KOPT-K1 (cell line): ENCODE data around the gene NDUFB2.
"Not testable (repeated sequence)": the region's sequence is repeated elsewhere in the genome, so short reads cannot be mapped to it uniquely, and the experiment has no call there.

Source experiments
- H3K27ac ChIP-seq: fragments of 200-600 bp; sonication (generic); 2 replicates; pipeline ENCODE4 v1.5.1; 2016; ENCODE audit warnings: antibody characterized with exemption, mild to moderate bottlenecking, low read depth, low read length; ENCODE audit not compliant: poor library complexity, severe bottlenecking
- H3K36me3 ChIP-seq: fragments of 200-600 bp; sonication (generic); 2 replicates; pipeline ENCODE4 v1.5.1; 2017; ENCODE audit warnings: antibody characterized with exemption, mild to moderate bottlenecking, low read length, moderate library complexity; ENCODE audit not compliant: insufficient read depth
- H3K9me3 ChIP-seq: fragments of 200-600 bp; sonication (generic); 2 replicates; pipeline ENCODE4 v1.5.1; 2017; ENCODE audit warnings: antibody characterized with exemption, low read length, mild to moderate bottlenecking; ENCODE audit not compliant: insufficient read depth, poor library complexity, severe bottlenecking

The NDUFB2 gene

GRCh38 chr7:140678081-140678815, 18.3 kb upstream of the NDUFB2 start:
- Histone ChIP-seq H3K9me3 (no peaks in the 10 kb centered on the region), H3K36me3 (peaks cover 79% of the 10 kb centered on the region), H3K27ac (no peak overlapping the region)

GRCh38 chr7:140678816-140679130, 17.7 kb upstream of the NDUFB2 start:
- peaks cover 84% of the 10 kb centered on the region for H3K36me3 ChIP-seq
- no peaks in the 10 kb centered on the region for H3K9me3 ChIP-seq
- no peak overlapping the region for H3K27ac ChIP-seq

GRCh38 chr7:140679186-140679585, 17.3 kb upstream of the NDUFB2 start:
- Histone ChIP-seq H3K9me3 (no peaks in the 10 kb centered on the region), H3K27ac (no peak overlapping the region), H3K36me3 (peaks cover 88% of the 10 kb centered on the region)

GRCh38 chr7:140680886-140681285, 15.6 kb upstream of the NDUFB2 start:
- Histone ChIP-seq H3K36me3 (peaks cover 98% of the 10 kb centered on the region), H3K9me3 (no peaks in the 10 kb centered on the region), H3K27ac (no peak overlapping the region)

GRCh38 chr7:140681766-140682165, 14.7 kb upstream of the NDUFB2 start:
- H3K9me3 ChIP-seq: no peaks in the 10 kb centered on the region
- no peak overlapping the region for H3K27ac ChIP-seq
- H3K36me3 ChIP-seq: peaks cover 96% of the 10 kb centered on the region

GRCh38 chr7:140683657-140684056, 12.9 kb upstream of the NDUFB2 start:
- Histone ChIP-seq H3K36me3 (peaks cover 97% of the 10 kb centered on the region), H3K9me3 (no peaks in the 10 kb centered on the region), H3K27ac (no peak overlapping the region)

- Histone ChIP-seq H3K27ac (no peak overlapping the region), H3K36me3 (peaks cover 94% of the 10 kb centered on the region)
These were observed 12.2 kb upstream of the NDUFB2 start for GRCh38 chr7:140684066-140684950.

GRCh38 chr7:140685407-140686087, 11.0 kb upstream of the NDUFB2 start:
- Histone ChIP-seq H3K9me3 (no peaks in the 10 kb centered on the region), H3K36me3 (peaks cover 94% of the 10 kb centered on the region), H3K27ac (no peak overlapping the region)

More at GRCh38 chr7:140684066-140684950, 12.2 kb upstream of the NDUFB2 start:
- H3K9me3 ChIP-seq: no peaks in the 10 kb centered on the region

- H3K9me3 ChIP-seq: no peaks in the 10 kb centered on the region
- peaks cover 94% of the 10 kb centered on the region for H3K36me3 ChIP-seq
- H3K27ac ChIP-seq: no peak overlapping the region
These were observed 9.6 kb upstream of the NDUFB2 start for GRCh38 chr7:140686921-140687320.

- peaks cover 92% of the 10 kb centered on the region for H3K36me3 ChIP-seq
- no peaks in the 10 kb centered on the region for H3K9me3 ChIP-seq
- H3K27ac ChIP-seq: no peak overlapping the region
These were observed 8.2 kb upstream of the NDUFB2 start for GRCh38 chr7:140688341-140688740.

GRCh38 chr7:140689199-140690152, 7.0 kb upstream of the NDUFB2 start:
- Histone ChIP-seq H3K9me3 (no peaks in the 10 kb centered on the region), H3K36me3 (peaks cover 86% of the 10 kb centered on the region), H3K27ac (no peak overlapping the region)

GRCh38 chr7:140691376-140692045, 5.0 kb upstream of the NDUFB2 start:
- peaks cover 75% of the 10 kb centered on the region for H3K36me3 ChIP-seq
- H3K9me3 ChIP-seq: no peaks in the 10 kb centered on the region
- H3K27ac ChIP-seq: no peak overlapping the region

- H3K9me3 ChIP-seq, H3K27ac ChIP-seq: not testable (repeated sequence)
- peaks cover 53% of the 10 kb centered on the region for H3K36me3 ChIP-seq
These were observed 2.7 kb upstream of the NDUFB2 start for GRCh38 chr7:140693849-140694248.

GRCh38 chr7:140694592-140694991, 1.9 kb upstream of the NDUFB2 start:
- peaks cover 52% of the 10 kb centered on the region for H3K36me3 ChIP-seq
- H3K9me3 ChIP-seq: no peaks in the 10 kb centered on the region
- H3K27ac ChIP-seq: no peak overlapping the region
